ENCODE results near the gene RAB6B.

Gene RAB6B

GRCh38 chr3:133859381-133860234 lies 36.1 kb downstream of the RAB6B start:
- no peak for DNase-seq

DNA sequence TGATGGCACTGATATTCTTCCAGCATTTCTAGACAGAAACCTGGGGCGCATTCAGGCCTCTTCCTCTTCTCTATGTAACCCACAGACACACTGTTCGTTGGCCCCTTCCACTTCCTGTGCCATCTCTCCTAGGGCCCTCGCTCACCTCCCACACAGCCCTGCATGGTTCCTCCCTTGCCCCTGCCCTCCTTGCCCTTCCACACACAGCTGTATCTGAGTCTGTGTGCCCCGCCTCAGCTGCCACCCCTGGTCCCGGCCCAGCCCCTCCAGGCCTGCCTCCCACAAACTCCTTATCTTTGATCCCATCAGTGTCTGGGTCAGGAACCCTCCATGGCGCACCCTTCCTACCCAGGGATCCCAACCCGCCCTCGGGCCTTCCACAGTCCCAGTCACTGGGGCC lies 37.9 kb downstream of the RAB6B start:
- no peak for DNase-seq

DNA sequence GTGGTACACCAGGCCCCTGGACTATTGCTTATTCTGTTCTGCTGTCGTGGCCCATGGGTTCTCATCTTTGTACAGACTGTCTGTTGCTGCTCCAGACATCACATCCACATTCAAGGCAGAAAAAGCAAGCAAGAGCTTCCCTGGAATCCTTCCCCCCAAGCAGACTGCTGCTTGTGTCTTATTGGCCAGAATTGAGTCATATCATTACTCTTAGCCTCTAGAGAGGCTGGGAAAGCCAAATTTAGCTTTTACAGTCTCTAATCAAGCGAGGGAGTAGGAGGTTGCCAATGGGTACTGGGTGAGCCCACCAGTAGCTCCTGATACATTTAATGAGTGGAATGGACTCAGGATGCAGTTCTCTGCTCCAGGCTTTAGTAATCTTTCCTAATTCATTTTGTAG lies 39.4 kb downstream of the RAB6B start:
- no peak for DNase-seq

- no peak for DNase-seq
These were observed 39.9 kb downstream of the RAB6B start for GRCh38 chr3:133855772-133856171.

GRCh38 chr3:133855002-133855370 lies 40.7 kb downstream of the RAB6B start:
- DNase-seq = peak in 50 of 58 donors; percentile 10 to 90 (median 48)

- DNase-seq = no peak
These were observed 41.2 kb downstream of the RAB6B start for GRCh38 chr3:133854264-133855001.

- no peak for DNase-seq
These were observed 41.8 kb downstream of the RAB6B start for GRCh38 chr3:133853925-133854227.

DNA sequence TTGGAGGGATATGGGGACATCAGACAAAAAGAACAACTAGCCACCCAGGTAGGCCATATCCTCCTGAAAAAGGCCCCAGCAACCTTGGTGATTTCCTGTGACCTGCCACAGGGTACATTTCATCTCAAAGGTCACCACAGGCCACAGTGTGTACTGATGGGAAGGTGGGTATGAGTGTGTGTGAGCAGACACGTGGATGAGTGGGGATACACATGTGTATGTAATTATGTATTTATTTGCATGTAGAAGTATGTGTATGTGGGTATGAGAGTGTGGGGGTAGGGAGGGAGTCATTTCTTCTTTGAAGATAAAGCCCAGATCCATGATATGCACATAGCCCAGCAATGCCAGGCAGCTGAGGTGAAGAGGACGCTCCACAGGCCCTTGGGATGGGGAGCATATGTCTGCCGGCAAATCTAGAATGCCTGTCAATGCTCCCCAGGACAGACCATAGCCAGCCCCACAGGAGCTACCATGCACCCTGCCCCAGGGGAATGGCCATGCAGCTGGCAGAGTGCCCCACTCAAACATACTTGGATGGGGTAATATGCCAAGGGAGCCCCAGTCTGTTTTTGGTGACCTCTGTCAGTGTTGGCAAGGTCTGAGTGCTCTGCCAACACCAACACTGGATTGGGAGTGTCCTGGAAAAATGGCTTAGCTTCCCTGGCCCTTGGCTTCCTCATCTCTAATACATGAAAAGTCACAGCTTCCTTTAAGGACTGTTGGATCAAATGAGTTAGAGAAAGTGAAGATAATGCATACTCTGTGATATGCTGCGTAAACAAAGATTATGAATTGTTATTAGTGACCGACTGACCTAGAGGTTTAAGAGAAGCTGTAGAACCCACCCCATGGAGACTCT lies 42.4 kb downstream of the RAB6B start:
- DNase-seq = no peak

GRCh38 chr3:133851931-133852330 lies 43.8 kb downstream of the RAB6B start:
- DNase-seq = no peak

DNA sequence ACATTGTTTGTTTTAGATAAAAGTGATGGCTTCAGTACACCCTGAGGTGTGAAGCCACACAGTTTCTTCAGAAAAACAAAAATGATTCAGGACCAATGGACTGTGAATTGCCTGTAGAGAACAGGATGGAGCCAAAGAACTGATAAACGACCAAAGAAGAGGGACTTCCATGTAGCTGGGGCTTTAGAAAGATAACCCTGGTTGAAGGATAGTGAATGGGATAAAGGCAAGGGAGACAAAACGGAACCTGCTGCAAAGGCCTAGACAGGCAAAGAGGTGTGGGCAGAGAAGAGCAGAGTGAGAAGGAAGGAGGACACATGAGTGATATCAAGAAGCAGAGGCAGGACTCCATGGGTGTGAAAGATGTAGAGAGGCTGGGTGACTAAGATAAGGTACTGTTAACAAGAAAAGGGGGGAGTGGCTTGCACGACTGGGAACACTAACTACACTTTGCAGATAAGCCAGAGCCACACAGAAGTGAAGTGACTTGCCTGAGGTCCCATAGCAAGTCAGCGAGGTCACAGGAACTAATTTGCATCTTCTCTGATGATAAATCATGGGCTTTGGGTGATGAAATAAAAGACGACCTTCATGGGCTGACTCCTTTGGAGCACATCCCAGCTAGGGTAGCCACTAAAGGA lies 44.3 kb downstream of the RAB6B start:
- DNase-seq = no peak

DNA sequence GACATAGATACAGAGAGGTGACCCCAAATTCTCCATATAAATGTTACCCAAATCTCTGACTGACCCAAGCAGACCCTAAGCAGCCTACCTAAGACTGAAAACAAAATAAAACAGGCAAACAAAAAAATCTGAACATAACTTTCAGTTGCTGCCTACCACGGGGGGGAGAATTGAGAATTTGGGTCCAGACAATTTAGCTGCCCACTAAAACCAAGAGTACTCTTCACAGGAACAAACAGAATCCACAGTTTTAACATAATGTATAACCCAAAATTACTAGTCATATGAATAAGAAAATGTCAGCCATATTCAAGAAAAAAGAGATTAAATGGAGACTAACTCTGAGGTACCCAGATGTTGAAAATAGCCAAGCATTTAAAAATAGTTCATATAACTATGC lies 45.6 kb downstream of the RAB6B start:
- DNase-seq = no peak

DNA sequence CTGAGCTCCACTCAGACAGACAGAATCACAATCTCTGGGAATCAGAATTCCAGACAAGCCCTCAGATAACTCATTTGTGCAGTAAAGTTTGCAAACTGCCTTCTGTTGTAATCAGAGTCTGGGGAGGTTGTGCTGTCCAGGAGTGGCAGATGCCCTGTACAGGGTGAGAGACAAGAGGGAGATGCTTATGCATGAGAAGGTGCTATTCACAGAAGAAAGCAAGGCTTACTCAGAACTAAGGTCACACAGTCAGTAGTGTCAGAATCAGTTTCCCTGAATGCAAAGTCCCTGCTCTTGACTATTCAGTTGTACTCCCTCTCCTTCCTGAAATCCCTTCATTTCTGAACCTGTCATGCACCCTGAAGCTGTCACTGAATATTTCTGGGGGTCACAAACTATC lies 46.3 kb downstream of the RAB6B start:
- no peak for DNase-seq

DNA sequence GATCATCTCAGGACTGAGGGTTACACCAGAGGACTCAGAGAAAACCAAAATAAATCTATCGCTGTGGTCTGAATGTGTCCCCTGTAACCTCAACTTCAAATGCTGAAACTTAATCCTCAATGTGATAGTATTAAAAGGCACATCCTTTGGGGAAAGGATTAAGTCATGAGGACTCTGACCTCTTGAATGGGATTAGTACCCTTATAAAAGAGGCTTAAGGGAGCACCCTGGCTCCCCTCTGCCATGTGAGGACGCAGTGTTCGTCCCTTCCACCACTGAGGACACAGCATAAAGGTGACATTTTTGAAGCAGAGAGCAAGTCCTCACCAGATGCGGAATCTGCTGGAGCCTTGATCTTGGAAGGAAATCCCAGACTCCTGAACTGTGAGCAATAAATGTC lies 50.6 kb downstream of the RAB6B start:
- DNase-seq = no peak

DNA sequence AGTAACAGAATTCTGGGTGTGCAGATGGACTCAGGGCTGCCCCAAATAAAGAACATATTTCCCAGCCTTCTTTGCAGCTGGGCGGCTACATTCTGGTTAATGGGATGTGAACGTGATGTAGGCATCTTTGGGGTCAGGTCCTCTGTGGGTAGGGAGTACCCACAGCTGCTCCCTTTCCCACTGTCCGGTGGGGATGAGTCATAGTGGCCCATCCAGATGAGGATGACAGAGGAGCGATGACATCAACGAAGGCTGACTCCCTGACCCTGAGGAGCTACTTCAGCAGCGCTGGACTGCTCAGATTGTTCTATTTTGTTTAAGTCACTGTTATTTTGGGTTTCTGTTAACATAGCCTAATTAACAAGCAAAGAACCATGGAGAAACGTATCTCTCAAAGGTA lies 52.0 kb downstream of the RAB6B start:
- no peak for DNase-seq

DNA sequence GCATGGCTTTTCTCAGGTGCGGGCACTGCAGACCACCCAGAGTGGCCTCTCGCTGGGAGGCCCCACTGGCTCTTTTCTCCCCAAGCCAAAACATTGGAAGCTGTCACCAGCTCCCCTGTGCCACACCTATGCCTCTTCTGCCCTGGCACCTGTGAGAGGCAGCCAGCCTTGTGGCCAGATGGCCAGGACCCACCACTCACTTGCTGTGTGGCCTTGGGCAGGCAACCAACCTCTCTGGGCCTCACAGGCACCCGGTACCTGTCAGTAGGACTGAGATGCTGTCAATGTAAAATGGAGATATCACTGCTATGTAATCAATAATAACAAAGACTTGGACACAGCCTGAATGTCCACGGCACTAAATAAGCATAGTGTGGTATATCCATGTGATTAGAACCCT lies 53.5 kb downstream of the RAB6B start:
- DNase-seq = no peak

DNA sequence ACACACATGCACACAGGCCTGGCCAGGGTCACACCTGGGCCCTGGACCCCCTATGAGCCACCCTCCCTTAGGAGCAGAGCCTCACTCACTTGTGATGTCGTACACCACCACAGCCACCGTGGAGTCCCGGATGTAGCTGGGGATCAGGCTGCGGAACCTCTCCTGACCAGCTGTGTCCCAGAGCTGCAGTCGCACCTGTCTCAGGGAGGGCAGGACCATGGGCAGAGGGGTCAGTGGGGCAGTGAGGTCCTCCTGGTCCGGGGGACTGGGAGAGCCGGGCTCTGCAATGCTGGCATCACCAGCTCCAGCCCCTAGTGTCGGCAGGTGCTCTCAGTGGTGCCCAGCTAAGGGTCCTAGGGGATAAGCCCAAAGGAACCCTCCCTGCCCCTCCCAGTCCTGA lies 54.5 kb downstream of the RAB6B start:
- DNase-seq = no peak

DNA sequence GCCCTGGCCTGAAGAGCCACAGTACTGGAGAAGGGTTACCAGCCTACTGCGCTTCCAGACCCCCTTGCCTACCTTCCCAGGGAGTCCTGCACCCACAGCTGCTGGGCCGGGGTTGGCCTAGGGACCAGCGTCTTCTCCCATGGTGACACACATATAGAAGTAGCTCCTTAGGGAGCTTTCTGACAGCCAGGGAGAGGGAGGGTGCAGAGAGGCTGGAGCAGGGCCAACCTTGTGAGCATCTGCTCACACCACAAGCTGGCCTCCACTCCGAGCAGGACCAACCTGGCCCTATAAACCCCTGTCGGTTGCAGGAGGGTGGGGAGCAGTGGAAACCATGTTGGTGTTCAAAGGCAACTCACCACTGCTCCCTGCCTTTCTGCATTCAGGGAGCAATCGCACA lies 54.9 kb downstream of the RAB6B start:
- DNase-seq = no peak

- DNase-seq = no peak
These were observed 55.5 kb downstream of the RAB6B start for GRCh38 chr3:133840055-133840737.

- DNase-seq = no peak
These were observed 56.5 kb downstream of the RAB6B start for GRCh38 chr3:133838916-133839800.

- no peak for DNase-seq
These were observed 57.3 kb downstream of the RAB6B start for GRCh38 chr3:133838296-133838789.

All from anterior cingulate cortex (tissue), 58 donors.